ENCODE data around the gene GNB3.

GNB3 gene

GRCh38 chr12:6840761-6841515, at the start of gene GNB3:
Gene GNB3, plus strand, starts transcription at chr12:6840925. Its CDS starts 363 bp downstream, at chr12:6841288.
- no peak for DNase-seq

- no peak for DNase-seq
These were observed 48.7 kb upstream of the GNB3 start for GRCh38 chr12:6791931-6792520.

- peak; percentile 52 for DNase-seq
These were observed 48.1 kb upstream of the GNB3 start for GRCh38 chr12:6792522-6793201.

GRCh38 chr12:6795088-6795487, 45.6 kb upstream of the GNB3 start:
- DNase-seq = no peak

GRCh38 chr12:6796576-6796975, 44.1 kb upstream of the GNB3 start:
- DNase-seq = no peak

GRCh38 chr12:6799147-6799546, 41.6 kb upstream of the GNB3 start:
- no peak for DNase-seq

- no peak for DNase-seq
These were observed 33.6 kb upstream of the GNB3 start for GRCh38 chr12:6807170-6807569.

GRCh38 chr12:6809056-6809455, 31.7 kb upstream of the GNB3 start:
- DNase-seq = no peak

- DNase-seq = no peak
These were observed 30.0 kb upstream of the GNB3 start for GRCh38 chr12:6810758-6811157.

GRCh38 chr12:6813363-6813762, 27.4 kb upstream of the GNB3 start:
- no peak for DNase-seq

GRCh38 chr12:6816598-6816997, 24.1 kb upstream of the GNB3 start:
- DNase-seq = no peak

- no peak for DNase-seq
These were observed 23.6 kb upstream of the GNB3 start for GRCh38 chr12:6817098-6817497.

- DNase-seq = no peak
These were observed 23.0 kb upstream of the GNB3 start for GRCh38 chr12:6817662-6818157.

GRCh38 chr12:6818222-6818621, 22.5 kb upstream of the GNB3 start:
- DNase-seq = no peak

GRCh38 chr12:6818645-6819044, 22.1 kb upstream of the GNB3 start:
- DNase-seq = no peak

GRCh38 chr12:6819106-6820030, 21.4 kb upstream of the GNB3 start:
- DNase-seq = no peak

GRCh38 chr12:6820166-6820565, 20.6 kb upstream of the GNB3 start:
- no peak for DNase-seq

GRCh38 chr12:6821591-6822425, 18.9 kb upstream of the GNB3 start, which contains the start of gene GPR162:
Gene GPR162, plus strand, starts transcription at chr12:6821821. Its CDS starts 2,078 bp downstream, at chr12:6823899.
- no peak for DNase-seq

GRCh38 chr12:6822426-6823135, 18.1 kb upstream of the GNB3 start:
- DNase-seq = no peak

GRCh38 chr12:6823182-6824084, 17.3 kb upstream of the GNB3 start:
- DNase-seq = no peak
